ENCODE measurements around the gene GULP1. TPM values are rescaled to one million over a fixed set of nuclear protein-coding genes. Genes with fewer than 3 reads are reported as not detected.

GULP1 gene
- total and polyA plus RNA-seq, 11 donors = 1.1 to 8.3 (median 4.7) TPM

- WGBS, 4 donors = 94 to 99% (median 96%) methylated on average over 3 of the region's 3 CpGs
- no peak overlapping the region for H3K4me3 ChIP-seq
- ATAC-seq (no peak), DNase-seq (no peak)
- H3K36me3 ChIP-seq = no peaks in the 10 kb centered on the region
- no peak for TF ChIP-seq CTCF (IDR thresholded peaks at IDR 0.05)
- no peaks in the 10 kb centered on the region for H3K4me1 ChIP-seq
- no peak overlapping the region for H3K27ac ChIP-seq
- intact Hi-C loops (cut with DNase I) = no loop called here
- no peaks in the 10 kb centered on the region for H3K27me3 ChIP-seq
- H3K9me3 ChIP-seq = peaks cover 0 to 5% (median 0%) of the 10 kb centered on the region in 12 donors
Measured at GRCh38 chr2:188437537-188437936, 145.9 kb downstream of the GULP1 start.

GRCh38 chr2:188439986-188440385 is 148.3 kb downstream of the GULP1 start:
- H3K36me3 ChIP-seq = no peaks in the 10 kb centered on the region
- TF ChIP-seq CTCF (IDR thresholded peaks at IDR 0.05) = no peak
- no peak for TF ChIP-seq POLR2A (IDR thresholded peaks at IDR 0.05)
- H3K4me3 ChIP-seq = no peak overlapping the region
- DNase-seq (no peak), ATAC-seq (no peak)
- H3K4me1 ChIP-seq = no peaks in the 10 kb centered on the region
- no peak overlapping the region for H3K27ac ChIP-seq
- H3K9me3 ChIP-seq = peaks cover 0 to 5% (median 0%) of the 10 kb centered on the region in 12 donors
- no peaks in the 10 kb centered on the region for H3K27me3 ChIP-seq
- intact Hi-C loops (cut with DNase I) = no loop called here

GRCh38 chr2:188440849-188441248 is 149.2 kb downstream of the GULP1 start:
- no peaks in the 10 kb centered on the region for H3K36me3 ChIP-seq
- TF ChIP-seq POLR2A (IDR thresholded peaks at IDR 0.05) (no peak), CTCF (IDR thresholded peaks at IDR 0.05) (no peak)
- H3K27ac ChIP-seq = no peak overlapping the region
- ATAC-seq (no peak), DNase-seq (no peak)
- intact Hi-C loops (cut with DNase I) = no loop called here
- H3K27me3 ChIP-seq = no peaks in the 10 kb centered on the region
- WGBS, 4 donors = 76 to 90% (median 82%) methylated on average over 3 of the region's 3 CpGs
- H3K4me3 ChIP-seq = no peak overlapping the region
- no peaks in the 10 kb centered on the region for H3K4me1 ChIP-seq
- H3K9me3 ChIP-seq = peaks cover 0 to 5% (median 0%) of the 10 kb centered on the region in 12 donors

- H3K4me3 ChIP-seq = no peak overlapping the region
- no peak for TF ChIP-seq CTCF (IDR thresholded peaks at IDR 0.05)
- TF ChIP-seq POLR2A (IDR thresholded peaks at IDR 0.05) = no peak
- intact Hi-C loops (cut with DNase I) = no loop called here
- H3K27ac ChIP-seq = no peak overlapping the region
- H3K4me1 ChIP-seq = no peaks in the 10 kb centered on the region
- no peaks in the 10 kb centered on the region for H3K36me3 ChIP-seq
- DNase-seq = no peak
- no peaks in the 10 kb centered on the region for H3K27me3 ChIP-seq
- WGBS, 4 donors = 88 to 98% (median 91%) methylated on average over 1 of the region's 1 CpG
- peaks cover 0 to 5% (median 0%) of the 10 kb centered on the region in 12 donors for H3K9me3 ChIP-seq
- no peak for ATAC-seq
Measured at GRCh38 chr2:188441288-188441947, 149.7 kb downstream of the GULP1 start.
